Stimulated activated CD8-positive, alpha-beta memory T cell treated with anti-CD3 and anti-CD28 coated beads, Interleukin-2, amount 100 ng/mL, for 1 hour (primary cell): ENCODE measurements around the gene GMFB.
"Not testable (repeated sequence)": the region's sequence is repeated elsewhere in the genome, so short reads cannot be mapped to it uniquely, and the experiment has no call there.

Experiments
- DNase-seq, 2 donors: peaks; one replicate each; pipeline ENCODE4 v3.0.0-alpha.2; 2020; ENCODE audit warnings: low read depth in 2 of 2

GMFB gene

DNA sequence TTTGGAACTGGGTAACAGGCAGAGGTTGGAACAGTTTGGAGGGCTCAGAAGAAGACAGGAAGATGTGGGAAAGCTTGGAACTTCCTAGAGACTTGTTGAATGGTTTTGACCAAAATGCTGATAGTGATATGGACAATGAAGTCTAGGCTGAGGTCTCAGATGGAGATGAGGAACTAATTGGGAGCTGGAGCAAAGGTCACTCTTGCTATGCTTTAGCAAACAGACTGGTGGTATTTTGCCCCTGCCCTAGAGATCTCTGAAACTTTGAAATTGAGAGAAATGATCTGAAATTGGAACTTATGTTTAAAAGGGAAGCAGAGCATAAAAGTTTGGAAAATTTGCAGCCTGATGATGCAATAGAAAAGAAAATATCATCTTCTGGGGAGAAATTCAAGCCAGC, 30.2 kb downstream of the GMFB start:
- not testable (repeated sequence) for DNase-seq

DNA sequence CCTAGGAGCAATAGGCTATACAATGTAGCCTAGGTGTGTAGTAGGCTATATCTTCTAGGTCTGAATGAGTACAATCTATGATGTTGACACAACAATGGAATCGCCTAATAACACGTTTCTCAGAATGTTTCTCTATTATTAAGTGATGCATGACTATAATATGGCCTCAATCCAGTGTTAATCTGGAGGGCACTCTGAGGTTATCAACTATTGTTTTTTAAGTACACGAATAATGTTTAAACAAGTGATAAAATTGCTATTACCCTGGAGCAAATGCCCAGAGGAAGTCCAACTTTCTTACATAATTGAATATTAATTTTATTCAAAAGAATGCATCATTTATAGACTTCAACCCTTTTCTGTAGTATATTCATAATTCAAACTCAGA, 31.2 kb downstream of the GMFB start:
- no peak for DNase-seq

DNA sequence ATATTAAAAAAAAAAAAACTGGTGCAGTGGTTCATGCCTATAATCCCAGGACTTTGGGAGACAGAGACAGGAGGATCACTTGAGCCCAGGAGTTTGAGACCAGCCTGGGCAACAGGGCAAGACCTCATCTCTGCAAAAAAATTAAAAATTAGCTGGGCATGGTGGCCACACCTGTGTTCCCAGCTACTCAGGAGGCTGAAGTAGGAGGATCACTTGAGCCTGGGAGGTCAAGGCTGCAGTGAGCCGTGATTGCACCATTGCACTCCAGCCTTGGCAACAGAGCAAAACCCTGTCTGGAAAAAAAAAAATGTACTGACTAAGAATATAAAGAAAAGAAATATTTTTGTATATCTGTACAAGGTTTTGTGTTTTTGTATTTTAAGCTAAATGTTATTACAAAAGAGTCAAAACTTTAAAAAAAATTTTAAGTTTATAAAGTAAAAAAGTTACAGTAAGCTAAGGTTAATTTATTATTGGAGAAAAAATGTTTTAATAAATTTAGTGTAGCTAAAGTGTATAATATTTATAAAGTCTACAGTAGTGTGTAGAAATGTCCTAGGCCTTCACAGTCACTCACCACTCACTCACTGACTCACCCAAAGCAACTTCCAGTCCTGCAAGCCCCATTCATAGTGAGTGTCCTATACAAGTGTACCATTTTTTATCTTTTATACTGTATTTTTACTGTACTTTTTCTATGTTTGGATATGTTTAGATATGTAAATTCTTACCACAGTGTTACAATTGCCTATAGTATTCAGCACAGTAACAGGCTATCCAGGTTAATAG, 31.8 kb downstream of the GMFB start:
- DNase-seq, result not testable (repeated sequence)

DNA sequence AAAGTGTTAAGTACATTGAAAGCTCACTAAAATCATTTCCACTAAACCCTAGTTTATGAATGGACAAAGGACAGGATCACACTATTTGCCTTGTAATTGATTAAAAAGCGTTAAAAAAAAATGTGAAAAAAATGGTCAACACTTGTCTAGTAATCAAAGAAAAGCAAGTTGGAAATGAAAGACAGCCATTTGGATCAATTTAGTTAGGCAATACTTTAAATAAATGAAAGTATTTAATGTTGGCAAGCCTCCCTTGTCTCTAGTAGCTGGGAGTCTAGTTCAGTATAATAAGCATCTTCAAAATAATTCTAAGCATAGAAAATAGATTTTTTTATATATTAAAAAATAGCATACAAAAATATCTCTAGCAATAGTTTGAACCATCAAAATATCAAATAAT, 33.4 kb downstream of the GMFB start:
- no peak for DNase-seq

DNA sequence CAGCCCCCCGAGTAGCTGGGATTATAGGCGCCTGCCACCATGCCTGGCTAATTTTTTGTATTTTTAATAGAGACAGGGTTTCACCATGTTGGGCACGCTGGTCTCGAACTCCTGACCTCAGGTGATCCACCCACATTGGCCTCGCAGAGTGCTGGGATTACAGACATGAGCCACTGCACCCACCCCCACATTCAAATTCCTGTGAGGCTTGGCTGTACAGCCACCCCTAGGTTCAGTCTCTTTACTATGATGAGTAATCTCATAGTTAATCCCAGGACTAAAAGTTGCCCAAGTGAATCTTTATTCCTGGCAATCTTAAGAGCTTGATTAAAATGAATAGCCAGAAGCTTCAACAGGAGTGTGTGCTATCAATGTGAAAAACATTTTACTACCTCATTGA, 34.8 kb downstream of the GMFB start:
- not testable (repeated sequence) for DNase-seq

DNA sequence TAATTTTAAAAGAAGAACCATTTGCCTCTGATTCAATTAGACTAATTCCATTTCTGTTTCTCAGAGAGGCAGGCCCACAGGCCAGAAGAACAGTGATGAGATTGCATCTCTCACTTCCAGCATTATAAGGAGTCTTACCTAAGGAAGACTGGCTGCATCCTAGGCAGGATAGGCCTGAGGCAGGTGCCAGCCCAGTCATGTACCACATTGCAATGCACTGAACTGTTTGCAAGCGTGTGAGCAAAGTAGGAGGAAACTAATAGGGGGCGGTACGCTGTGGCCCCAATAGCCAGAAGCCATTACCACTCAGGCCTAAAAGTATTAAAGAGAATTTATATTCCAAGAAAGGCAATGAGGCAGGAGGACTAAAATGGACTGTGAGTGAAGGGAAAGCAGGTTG, 35.5 kb downstream of the GMFB start:
- DNase-seq, result no peak

DNA sequence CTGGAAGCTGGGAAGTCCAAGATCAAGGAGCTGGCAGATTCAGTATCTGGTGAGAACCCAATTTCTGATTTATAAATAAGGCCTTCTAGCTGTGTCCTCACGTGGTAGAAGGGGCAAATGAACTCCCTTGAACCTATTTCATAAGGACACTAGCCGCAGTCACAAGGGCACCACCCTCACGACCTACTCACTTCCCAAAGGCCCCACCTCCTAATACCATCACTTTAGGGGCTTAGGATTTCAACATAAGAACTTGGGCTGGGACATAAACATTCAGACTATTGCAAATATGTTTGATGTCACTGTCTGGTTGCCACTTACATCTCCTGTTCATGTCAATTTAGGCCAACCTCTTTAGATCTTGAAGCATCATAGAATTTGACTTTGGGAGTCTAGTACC, 36.8 kb downstream of the GMFB start:
- no peak for DNase-seq

DNA sequence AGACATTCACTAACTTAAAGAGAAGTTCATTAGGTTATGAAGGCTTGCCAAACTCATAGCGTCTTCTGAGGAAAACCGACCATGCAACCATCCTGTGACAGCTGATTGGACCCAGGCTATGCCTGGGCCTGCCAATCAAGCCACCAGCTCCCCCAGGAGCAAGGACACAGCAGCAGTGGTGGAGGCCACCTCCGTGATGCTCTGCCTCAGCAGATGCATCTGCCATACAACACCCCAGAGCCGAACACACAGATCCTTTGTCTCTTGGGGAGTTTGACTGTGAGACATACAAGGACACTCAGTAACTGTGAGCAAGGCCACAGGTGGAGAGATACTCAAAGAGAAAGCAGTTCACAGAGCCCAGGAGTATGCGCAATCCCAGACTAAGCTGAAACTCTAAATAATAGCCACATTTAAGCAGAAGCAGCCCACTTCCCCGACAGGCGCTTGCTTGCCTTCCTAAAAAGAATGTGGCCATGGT, 37.6 kb downstream of the GMFB start:
- DNase-seq, result no peak

DNA sequence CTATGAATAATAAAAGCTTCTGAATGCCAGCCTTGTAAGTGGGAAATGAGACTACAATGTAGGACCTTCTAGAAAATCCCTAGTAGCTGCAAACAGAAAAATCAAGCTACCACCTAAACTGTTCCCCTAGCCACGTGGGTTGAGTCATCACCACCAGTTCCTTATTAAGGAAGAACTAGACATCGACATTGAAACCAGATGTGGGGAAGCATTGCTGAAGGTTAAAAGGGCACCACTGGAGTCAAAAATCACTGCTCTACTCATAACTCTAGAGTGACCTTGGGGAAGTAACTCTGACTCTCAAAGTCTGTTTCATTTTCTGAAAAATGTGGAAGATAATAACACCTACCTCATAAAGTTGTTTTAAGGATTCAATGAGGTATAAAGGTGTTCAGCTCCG, 38.2 kb downstream of the GMFB start:
- no peak for DNase-seq

DNA sequence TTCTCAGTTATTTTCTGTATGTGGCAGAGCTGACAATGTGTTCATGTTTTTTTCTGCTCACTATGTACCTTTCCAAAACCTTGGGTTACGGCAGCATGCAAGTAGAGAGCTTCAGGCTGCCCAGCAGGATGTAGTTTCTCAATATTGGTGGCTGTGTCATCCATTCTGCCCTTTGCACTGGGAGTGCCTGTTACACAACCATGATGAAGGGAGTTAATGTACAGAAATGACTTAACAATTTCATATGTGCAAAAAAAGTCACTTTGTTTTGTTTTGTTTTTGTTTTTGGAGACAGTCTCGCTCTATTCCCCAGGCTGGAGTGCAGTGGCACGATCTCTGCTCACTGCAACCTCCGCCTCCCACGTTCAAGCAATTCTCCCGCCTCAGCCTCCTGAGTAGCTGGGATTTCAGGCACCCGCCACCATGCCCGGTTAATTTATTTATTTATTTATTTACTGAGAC, 41.5 kb downstream of the GMFB start:
- DNase-seq, result no peak

DNA sequence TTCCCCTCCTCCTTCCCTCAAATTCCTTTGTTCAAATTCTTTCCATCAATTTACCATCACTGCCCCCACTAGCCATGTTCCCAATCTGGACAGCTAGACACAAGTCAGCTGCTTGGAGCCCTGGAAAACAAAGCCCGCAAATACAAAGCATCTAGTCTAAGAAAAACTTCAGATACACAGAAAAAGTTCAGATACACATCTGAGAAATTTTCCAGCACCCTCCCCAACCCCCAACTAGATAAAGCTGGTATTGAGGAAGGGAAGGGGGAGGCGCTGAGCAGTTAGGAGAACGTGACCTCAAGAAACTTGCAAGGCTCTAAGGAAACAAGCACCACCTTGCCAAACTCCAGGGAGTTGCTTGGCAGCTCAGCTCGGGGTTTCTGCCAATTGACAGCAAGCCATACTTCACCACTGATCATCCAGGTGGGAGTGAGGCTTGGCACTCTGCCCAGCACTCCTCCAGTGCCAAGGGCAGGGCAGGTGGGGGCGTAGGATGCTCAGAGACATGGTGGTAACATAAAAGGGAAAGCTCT, 42.6 kb downstream of the GMFB start:
- no peak for DNase-seq

DNA sequence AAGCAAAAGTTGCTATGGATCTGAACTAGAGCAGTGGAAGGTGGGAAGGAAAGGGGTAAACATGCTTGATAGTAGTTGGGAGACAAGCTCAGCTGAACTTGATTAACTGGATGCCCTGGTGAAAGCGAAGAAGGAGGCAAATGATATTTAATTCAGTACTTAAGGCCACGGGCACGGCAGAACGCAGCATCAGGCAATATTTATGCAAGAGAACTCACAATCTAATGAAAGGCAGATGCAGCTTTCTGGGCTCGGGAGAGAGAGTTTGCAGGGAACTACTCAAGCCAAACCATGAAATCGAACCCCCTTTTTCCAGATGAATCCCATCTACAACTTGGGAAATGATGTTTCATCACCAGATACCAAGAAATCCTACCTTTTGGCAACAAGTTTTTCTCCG, 44.1 kb downstream of the GMFB start:
- no peak for DNase-seq

DNA sequence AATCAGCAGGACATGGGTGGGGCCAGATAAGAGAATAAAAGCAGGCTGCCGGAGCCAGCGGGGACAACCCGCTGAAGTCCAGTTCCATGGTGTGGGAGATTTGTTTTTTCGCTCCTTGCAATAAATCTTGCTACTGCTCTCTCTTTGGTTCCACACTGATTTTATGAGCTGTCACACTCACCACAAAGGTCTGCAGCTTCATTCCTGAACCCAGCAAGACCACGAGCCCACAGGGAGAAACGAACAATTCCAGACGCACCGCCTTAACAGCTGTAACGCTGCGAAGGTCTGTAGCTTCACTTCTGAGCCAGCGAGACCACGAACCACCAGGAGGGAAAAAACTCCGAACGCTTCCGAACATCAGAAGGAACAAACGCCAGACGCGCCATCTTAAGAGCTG, 44.8 kb downstream of the GMFB start:
- DNase-seq, result no peak

DNA sequence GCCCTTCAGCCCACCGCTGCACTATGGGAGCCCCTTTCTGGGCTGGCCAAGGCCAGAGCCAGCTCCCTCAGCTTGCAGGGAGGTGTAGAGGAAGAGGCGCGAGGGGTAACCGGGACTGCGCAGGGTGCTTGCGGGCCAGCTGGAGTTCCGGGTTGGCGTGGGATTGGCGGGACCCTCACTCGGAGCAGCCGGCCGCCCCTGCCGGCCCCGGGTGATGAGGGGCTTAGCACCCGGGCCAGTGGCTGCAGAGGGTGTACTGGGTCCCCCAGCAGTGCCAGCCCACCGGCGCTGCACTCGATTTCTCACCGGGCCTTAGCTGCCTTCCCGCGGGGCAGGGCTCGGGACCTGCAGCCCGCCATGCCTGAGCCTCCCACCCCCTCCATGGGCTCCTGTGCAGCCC, 45.8 kb downstream of the GMFB start:
- DNase-seq, result not testable (repeated sequence)

DNA sequence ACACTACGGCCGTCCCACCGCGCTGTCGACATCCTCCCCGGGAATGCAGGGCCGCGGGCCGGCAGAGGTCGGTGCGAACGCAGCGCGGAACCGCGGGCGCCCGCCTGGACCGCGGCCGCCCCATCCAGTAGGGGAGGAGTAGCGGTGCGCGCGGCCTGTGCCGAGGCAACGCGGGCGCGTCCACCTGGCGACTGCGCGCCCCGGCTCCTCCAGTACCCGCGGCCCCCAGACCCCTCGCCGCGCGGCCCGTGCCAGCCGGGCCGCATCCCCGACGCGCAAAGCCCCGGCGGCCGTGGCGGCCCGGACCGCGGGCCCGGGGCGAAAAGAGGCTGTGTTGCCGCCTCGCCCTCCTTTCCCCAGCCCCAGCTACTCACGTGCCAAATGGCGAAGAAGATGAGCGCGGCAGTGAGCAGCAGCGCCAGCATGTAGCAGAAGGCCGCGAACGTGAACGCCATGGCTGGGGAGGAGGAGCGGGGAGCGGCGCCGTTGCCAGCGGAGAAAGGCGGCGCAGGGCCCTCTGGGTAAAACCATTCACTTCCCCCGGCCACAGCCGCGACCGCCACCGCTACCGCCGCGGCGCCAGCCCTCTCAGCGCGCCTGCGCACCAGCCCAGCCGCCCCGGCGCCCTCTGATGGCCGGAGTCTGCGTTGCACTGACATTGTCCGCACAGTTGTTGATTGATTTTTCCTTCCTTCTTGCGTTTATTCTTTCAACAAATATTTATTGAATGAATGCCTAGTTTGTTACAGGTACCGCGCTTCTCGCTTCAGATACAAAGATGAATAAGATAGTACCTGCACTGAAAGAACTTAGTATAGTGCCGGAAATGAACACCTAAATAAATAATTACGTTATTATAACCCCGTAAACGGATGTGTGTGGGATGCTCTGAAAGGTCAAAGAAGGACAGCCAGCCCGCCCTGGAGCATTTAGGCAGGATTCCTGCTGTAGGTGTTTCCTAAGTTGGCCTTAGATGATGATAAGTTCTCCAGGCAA, 47.6 kb downstream of the GMFB start, which contains the start of gene CNIH1:
TSS of gene CNIH1 (minus strand) at position 502 of the 996 bp plus-strand sequence. CDS start at position 455, 47 bp downstream.
- DNase-seq, result peak; percentile 85 to 91

DNA sequence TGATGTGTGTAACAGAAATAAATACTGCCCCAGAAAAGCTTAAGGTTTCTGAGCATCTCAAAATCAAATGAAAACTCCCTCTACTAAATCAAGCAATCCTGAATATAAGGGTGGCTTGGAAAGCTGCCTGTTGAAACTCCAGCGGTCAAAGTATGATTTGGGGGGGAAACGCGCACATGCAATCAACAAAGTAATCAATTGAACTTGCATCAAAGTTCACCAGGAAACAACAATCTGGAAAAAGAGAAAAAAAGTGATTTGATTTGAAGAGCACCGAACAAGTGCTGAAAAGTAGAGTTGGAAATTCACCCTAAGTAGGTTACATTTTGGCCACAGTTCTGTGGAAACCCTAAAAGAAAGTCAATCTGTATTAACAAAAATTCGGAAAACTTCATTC, 48.3 kb downstream of the GMFB start:
- DNase-seq, result no peak

DNA sequence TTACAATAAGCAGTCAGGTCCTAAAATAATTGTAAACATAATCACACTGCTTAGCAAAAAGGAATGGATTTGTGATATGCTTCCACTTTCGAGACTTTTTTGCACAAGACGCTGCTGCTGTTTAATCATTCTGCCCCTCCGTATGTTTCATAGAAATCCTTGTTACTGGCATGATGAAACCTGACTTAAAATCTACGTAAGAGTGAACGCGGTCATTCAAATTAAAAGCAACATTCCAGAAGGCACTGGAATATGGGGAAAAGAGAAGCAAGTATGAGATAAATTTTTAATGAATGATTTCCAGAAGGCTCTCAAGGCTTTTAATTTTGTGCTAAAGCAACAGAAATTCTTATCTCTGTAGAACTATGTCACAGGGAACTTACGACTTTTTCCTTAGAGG, 48.7 kb downstream of the GMFB start:
- DNase-seq, result no peak

DNA sequence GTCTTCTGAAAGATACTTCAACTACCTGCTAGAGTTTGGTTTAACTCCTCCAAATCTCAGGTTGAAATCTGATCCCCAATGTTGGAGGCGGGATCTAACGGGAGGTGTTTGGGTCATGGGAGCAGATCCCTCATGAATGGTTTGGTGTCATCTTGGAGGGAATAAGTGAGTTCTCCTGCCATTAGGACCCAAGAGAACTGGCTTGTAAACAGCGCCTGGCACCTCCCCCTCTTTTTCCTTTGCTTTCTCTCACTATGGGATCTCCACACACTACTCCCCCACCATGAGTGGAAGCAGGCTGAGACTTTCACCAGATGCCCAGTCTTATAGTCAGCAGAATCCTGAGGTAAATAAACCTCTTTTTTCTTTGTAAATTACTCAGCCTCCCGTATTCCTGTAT, 50.1 kb downstream of the GMFB start:
- DNase-seq, result no peak

DNA sequence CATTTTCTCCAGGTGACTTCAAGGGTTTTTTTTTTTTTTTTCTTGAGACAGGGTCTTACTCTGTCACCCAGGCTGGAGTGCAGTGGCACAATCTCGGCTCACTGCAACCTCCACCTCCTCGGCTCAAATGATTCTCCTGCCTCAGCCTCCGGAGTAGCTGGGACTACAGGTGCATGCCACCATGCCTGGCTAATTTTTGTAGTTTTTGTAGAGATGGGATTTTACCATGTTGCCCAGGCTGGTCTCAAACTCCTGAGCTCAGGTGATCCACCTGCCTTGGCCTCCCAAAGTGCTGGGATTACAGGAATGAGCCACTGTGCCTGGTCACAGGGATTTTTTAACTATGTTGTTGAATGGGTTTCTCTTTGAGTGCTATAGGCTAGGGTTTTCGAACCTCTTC, 50.8 kb downstream of the GMFB start:
- not testable (repeated sequence) for DNase-seq

DNA sequence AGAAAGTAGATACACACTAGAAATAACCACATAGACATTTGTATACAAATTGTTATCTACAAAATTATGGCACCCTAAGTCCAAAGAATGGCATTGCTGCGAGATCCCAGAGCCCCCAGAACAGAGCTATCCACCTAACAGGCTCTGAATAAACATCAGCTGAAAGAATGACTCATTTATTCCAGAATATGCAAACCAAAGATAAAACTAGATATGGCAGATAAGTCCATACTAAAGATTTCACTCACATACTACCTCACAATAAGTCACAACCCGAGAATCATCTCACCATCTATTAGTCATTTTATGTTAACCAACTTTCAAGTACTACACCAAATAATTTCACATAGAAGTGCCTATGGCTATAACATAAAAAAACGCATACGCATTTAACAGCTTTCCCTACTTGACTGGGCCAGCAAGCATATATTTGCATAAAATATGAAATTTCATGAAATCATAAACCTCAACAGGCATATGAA, 53.2 kb downstream of the GMFB start:
- no peak for DNase-seq

DNA sequence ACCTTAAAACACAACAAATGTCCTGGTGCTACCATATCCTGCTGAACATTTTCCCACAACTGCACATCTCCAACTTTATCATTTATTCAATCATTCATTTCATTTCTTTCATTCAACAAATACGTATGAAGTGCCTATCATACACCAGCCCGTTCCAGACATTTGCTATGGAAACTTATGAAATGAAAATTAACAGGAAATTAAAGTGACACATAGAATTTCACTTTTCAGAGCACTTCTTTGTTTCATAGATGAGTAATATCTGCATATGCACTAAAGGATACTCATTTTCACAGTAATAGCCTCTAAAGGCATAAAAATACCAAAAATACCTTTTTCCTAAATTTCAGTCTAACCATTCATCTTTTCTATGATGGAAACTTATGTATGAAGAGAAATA, 60.3 kb downstream of the GMFB start:
- DNase-seq, result no peak

DNA sequence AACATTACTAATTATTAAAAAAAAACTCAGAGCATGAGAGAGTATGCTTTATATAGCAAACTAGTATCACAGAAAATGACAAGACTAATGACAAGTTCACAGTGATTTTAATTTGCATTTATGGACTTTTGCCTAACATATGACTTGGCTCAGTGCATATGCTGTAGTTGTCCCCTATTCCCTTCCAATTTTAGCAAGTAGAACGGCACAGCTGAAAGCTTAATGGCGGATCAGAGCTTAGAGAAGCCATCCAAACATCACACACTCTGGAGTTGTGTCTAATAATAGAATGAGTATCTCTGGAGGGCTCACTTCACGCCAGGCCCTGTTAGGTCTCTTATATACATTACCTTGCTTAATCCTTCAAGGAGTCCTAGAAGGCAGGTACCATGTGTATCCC, 60.9 kb downstream of the GMFB start:
- DNase-seq, result no peak
